H1 (cell line): Measurements from ENCODE around the gene SLC39A11. TPM values are rescaled to one million over a fixed set of nuclear protein-coding genes. Genes with fewer than 3 reads are reported as not detected.
A peak's percentile ranks its signal among the peaks of the same experiment; 100 is the strongest.

Source experiments
- CTCF ChIA-PET: fragments of 300-600 bp; sonication (Branson Sonifier 250); formaldehyde crosslinking; loops from one replicate; lab custom pipeline; 2021; ENCODE audit not compliant: partially characterized antibody; lab: Charles Lee
- POLR2A ChIA-PET: fragments of 300-600 bp; sonication (Branson Sonifier 250); formaldehyde crosslinking; loops from one replicate; lab custom pipeline; 2021; ENCODE audit warnings: inconsistent platforms; ENCODE audit not compliant: partially characterized antibody; lab: Charles Lee
- DNase-seq, 2 experiments: peaks; one replicate each; pipeline versions ENCODE4 v3.0.0 to v3.0.0-alpha.2; 2010 to 2022; ENCODE audit warnings: low spot score in 2 of 2, low read depth in 1 of 2, mixed read lengths in 1 of 2
- FAIRE-seq: peaks from 2 replicates; lab custom pipeline; 2011; peaks lifted over from hg19 to GRCh38; lab: Jason Lieb, UNC
- H2AFZ ChIP-seq: 2 replicates; pipeline ENCODE4 v1.8.1; 2012; ENCODE audit warnings: low read length, inconsistent platforms
- H2AK5ac ChIP-seq: 2 replicates; pipeline ENCODE4 v1.6.1; 2013; ENCODE audit warnings: low read depth, low read length
- H2BK120ac ChIP-seq: replicated peaks from 2 replicates; pipeline ENCODE3; 2013; ENCODE audit warnings: low read depth, low read length, inconsistent platforms
- H2BK12ac ChIP-seq: 2 replicates; pipeline ENCODE4 v1.6.1; 2013; ENCODE audit warnings: low read depth, low read length
- H2BK15ac ChIP-seq: 2 replicates; pipeline ENCODE4 v1.6.1; 2013; ENCODE audit warnings: low read length
- H2BK20ac ChIP-seq: 2 replicates; pipeline ENCODE4 v1.6.1; 2013; ENCODE audit warnings: low read length
- H2BK5ac ChIP-seq: 2 replicates; pipeline ENCODE4 v1.6.1; 2013; ENCODE audit warnings: low read depth, low read length
- H3K14ac ChIP-seq: 2 replicates; pipeline ENCODE4 v1.6.1; 2013; ENCODE audit warnings: inconsistent platforms; ENCODE audit not compliant: insufficient read length
- H3K18ac ChIP-seq: 2 replicates; pipeline ENCODE4 v1.6.1; 2013; ENCODE audit warnings: low read length; ENCODE audit errors: extremely low read depth
- H3K23ac ChIP-seq: 2 replicates; pipeline ENCODE4 v1.6.1; 2013; ENCODE audit warnings: inconsistent platforms; ENCODE audit not compliant: insufficient read length
- H3K23me2 ChIP-seq: 2 replicates; pipeline ENCODE4 v1.6.1; 2013; ENCODE audit warnings: low read depth, low read length
- H3K27ac ChIP-seq: 2 replicates; pipeline ENCODE4 v1.6.1; 2011; ENCODE audit warnings: low read depth, low read length, inconsistent platforms
- H3K27me3 ChIP-seq, 4 experiments: replicated peaks in 1 of 4; 1 replicate in 1 of 4; 2 replicates in 3 of 4; pipeline versions ENCODE4 v1.6.1 to v1.8.1; 2011 to 2013; ENCODE audit warnings: low read length in 3 of 4, mild to moderate bottlenecking in 3 of 4, inconsistent platforms in 2 of 4, mixed read lengths in 2 of 4, moderate library complexity in 1 of 4; ENCODE audit not compliant: control insufficient read depth in 3 of 4, insufficient read depth in 3 of 4; ENCODE audit errors: extremely low read depth in 1 of 4
- H3K36me3 ChIP-seq, 4 experiments: 2 replicates each; pipeline versions ENCODE4 v1.6.1 to v1.8.1; 2011 to 2013; ENCODE audit warnings: mild to moderate bottlenecking in 4 of 4, low read length in 3 of 4, moderate library complexity in 2 of 4, control low read depth in 1 of 4, inconsistent platforms in 1 of 4; ENCODE audit not compliant: insufficient read depth in 4 of 4, control insufficient read depth in 2 of 4
- H3K4ac ChIP-seq: replicated peaks from 2 replicates; pipeline ENCODE3; 2013; ENCODE audit warnings: low read length, low read depth, mixed read lengths, inconsistent platforms; ENCODE audit not compliant: insufficient read length
- H3K4me1 ChIP-seq, 4 experiments: replicated peaks in 1 of 4; 1 replicate in 1 of 4; 2 replicates in 3 of 4; pipeline versions ENCODE4 v1.6.1 to v1.8.1; 2011 to 2013; ENCODE audit warnings: low read length in 3 of 4, inconsistent platforms in 2 of 4, mixed read lengths in 1 of 4; ENCODE audit not compliant: insufficient read depth in 4 of 4, control insufficient read depth in 3 of 4
- H3K4me2 ChIP-seq, 2 experiments: 2 replicates each; pipeline versions ENCODE4 v1.6.1 to v1.8.1; 2011 to 2013; ENCODE audit warnings: low read depth in 2 of 2, low read length in 2 of 2, control low read depth in 1 of 2, inconsistent platforms in 1 of 2, mild to moderate bottlenecking in 1 of 2; ENCODE audit not compliant: insufficient read depth in 1 of 2
- H3K4me3 ChIP-seq, 4 experiments: fragments of 200-600, 300-600 bp in 1 of 4; sonication (generic), shearing (Covaris generic), sonication (Bioruptor Twin) in 1 of 4; 2 replicates each; pipeline versions ENCODE4 v1.5.1 to v1.8.1; 2011 to 2016; ENCODE audit warnings: low read length in 4 of 4, low read depth in 3 of 4, control low read depth in 2 of 4, inconsistent platforms in 2 of 4, mild to moderate bottlenecking in 2 of 4, mixed read lengths in 1 of 4, moderate library complexity in 1 of 4; ENCODE audit not compliant: insufficient read depth in 2 of 4; ENCODE audit errors: extremely low read depth in 1 of 4
- H3K56ac ChIP-seq: replicated peaks from 2 replicates; pipeline ENCODE3; 2013; ENCODE audit warnings: low read depth, mild to moderate bottlenecking, mixed read lengths, low read length, inconsistent platforms; ENCODE audit not compliant: insufficient read length
- H3K79me1 ChIP-seq: 2 replicates; pipeline ENCODE4 v1.6.1; 2013; ENCODE audit warnings: low read depth, low read length, control low read depth
- H3K79me2 ChIP-seq, 2 experiments: 2 replicates each; pipeline versions ENCODE4 v1.6.1 to v1.8.1; 2012 to 2013; ENCODE audit warnings: low read length in 2 of 2, mild to moderate bottlenecking in 2 of 2, inconsistent platforms in 1 of 2; ENCODE audit not compliant: insufficient read depth in 2 of 2, control insufficient read depth in 1 of 2
- H3K9ac ChIP-seq, 4 experiments: replicated peaks in 1 of 4; 1 replicate in 1 of 4; 2 replicates in 3 of 4; pipeline versions ENCODE4 v1.6.1 to v1.8.1; 2011 to 2013; ENCODE audit warnings: low read depth in 3 of 4, low read length in 3 of 4, control low read depth in 2 of 4, mild to moderate bottlenecking in 2 of 4, moderate library complexity in 2 of 4, inconsistent platforms in 1 of 4; ENCODE audit errors: extremely low read depth in 1 of 4
- H3K9me3 ChIP-seq, 2 experiments: 2 replicates each; pipeline versions ENCODE4 v1.6.1 to v1.8.1; 2012 to 2013; ENCODE audit warnings: mild to moderate bottlenecking in 2 of 2, moderate library complexity in 2 of 2, control low read depth in 1 of 2, inconsistent platforms in 1 of 2, low read depth in 1 of 2, low read length in 1 of 2, mixed read lengths in 1 of 2; ENCODE audit not compliant: insufficient read depth in 2 of 2
- H4K20me1 ChIP-seq, 2 experiments: replicated peaks in 1 of 2; 2 replicates each; pipeline versions ENCODE3 to v1.8.1; 2011 to 2013; ENCODE audit warnings: inconsistent platforms in 2 of 2, low read length in 2 of 2, mild to moderate bottlenecking in 1 of 2; ENCODE audit not compliant: insufficient read depth in 2 of 2, control insufficient read depth in 1 of 2
- H4K5ac ChIP-seq: 2 replicates; pipeline ENCODE4 v1.6.1; 2013; ENCODE audit warnings: low read length, low read depth, mixed read lengths, inconsistent platforms; ENCODE audit not compliant: insufficient read length
- H4K8ac ChIP-seq: 2 replicates; pipeline ENCODE4 v1.8.0; 2013; ENCODE audit warnings: mild to moderate bottlenecking, moderate library complexity, low read length, inconsistent platforms; ENCODE audit not compliant: insufficient read depth; ENCODE audit errors: extremely low read depth
- H4K91ac ChIP-seq: replicated peaks from 2 replicates; pipeline ENCODE3; 2013; ENCODE audit warnings: low read length, mixed read lengths, inconsistent platforms; ENCODE audit not compliant: insufficient read length
- WGBS, 2 experiments: shearing (Covaris generic) in 1 of 2; methylation state at CpG; one replicate each; pipeline versions ENCODE4 v1.1.6 to v1.1.7; 2013 to 2015; ENCODE audit warnings: low lambda C conversion rate in 2 of 2, mixed read lengths in 2 of 2, inconsistent platforms in 1 of 2, low coverage in 1 of 2, missing lambda C conversion rate in 1 of 2; ENCODE audit not compliant: insufficient replicate concordance in 2 of 2, insufficient coverage in 1 of 2, insufficient read length in 1 of 2; ENCODE audit errors: extremely low coverage in 1 of 2, missing lambda C conversion rate in 1 of 2; 5-methylcytosine and 5-hydroxymethylcytosine counted together
- polyA plus RNA-seq, 7 experiments: library from polyadenylated mRNA; depleted of rRNA in 3 of 7; stranded (reverse) in 5 of 7; unstranded in 2 of 7; fragments of >200 nt in 5 of 7; fragments of 200-250 nt in 2 of 7; gene quantifications; 1 replicate in 5 of 7; 2 replicates in 1 of 7; 4 replicates in 1 of 7; pipeline versions ENCODE4 v1.2.1 to v1.2.3, GENCODE V29; 2011 to 2013; ENCODE audit warnings: missing spikeins in 2 of 7, mixed read lengths in 2 of 7
- total RNA-seq: library from RNA; stranded (reverse); fragmentation: NEBNext Ultra II Directional; extraction: Animal tissue kit (Norgen Biotek cat#: 25700); gene quantifications from 2 replicates; pipeline ENCODE4 v1.2.1, GENCODE V29; 2021

SLC39A11 gene
- total and polyA plus RNA-seq, 2 of the 8 experiments (the other 6 are each of a cell fraction or from before 2014, with no cell fraction given) = 12.2 to 19.6 TPM

DNA sequence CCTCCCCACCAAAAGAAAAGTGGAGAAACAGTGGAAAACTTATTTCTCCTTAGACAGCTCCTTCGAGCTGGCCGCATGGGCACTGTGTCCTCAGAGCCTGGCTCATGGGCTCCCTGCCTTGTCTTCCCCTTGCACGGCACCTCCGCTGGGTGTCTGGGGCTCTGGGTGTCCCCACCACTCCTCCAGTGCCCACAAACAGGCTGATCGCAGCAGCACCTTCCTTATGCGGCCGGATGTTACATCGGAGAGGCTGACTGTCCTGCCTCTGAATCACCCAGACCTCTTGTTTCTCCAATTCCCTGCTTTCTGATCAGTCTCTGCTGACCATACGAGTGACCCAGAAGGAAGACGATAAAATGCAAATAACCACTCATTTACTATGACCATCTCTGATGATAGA lies 121.7 kb downstream of the SLC39A11 start:
- DNase-seq = no peak
- no peak overlapping the region for H2AFZ ChIP-seq
- peaks cover 3 to 11% (median 5%) of the 10 kb centered on the region in 4 experiments; a peak in 6 of 7 replicates for H3K4me1 ChIP-seq
- H3K9ac ChIP-seq = no peak overlapping the region
- no peaks in the 10 kb centered on the region for H3K79me1 ChIP-seq
- no peak overlapping the region for H2BK5ac ChIP-seq
- no peak overlapping the region; the same call in 1 of the 2 replicates for H3K27ac ChIP-seq
- H2BK12ac ChIP-seq = 0 out of 2 replicates have a peak overlapping the region, but pooled peaks have one; percentile 12
- no peak overlapping the region for H2BK20ac ChIP-seq
- no peaks in the 10 kb centered on the region for H3K27me3 ChIP-seq
- ChIA-PET CTCF (interaction anchor here (0.8 to 3.7 kb wide), 4 partner anchors 15 to 103 kb away, joined by 3 to 15 read pairs (median 3); no protein-coding TSS in a partner anchor), POLR2A (interaction anchor here (0.9 kb wide), 1 partner anchor 8 kb away, joined by 3 read pairs; no protein-coding TSS in a partner anchor)
- no peak overlapping the region for H3K14ac ChIP-seq
- H4K91ac ChIP-seq = no peak overlapping the region
- H4K20me1 ChIP-seq = no peaks in the 10 kb centered on the region
- H2BK15ac ChIP-seq = peak overlapping the region; percentile 53; the same call in 1 of the 2 replicates
- H3K4me2 ChIP-seq = no peak overlapping the region
- no peaks in the 10 kb centered on the region for H3K36me3 ChIP-seq
- no peak overlapping the region for H3K4ac ChIP-seq
- no peak overlapping the region for H2AK5ac ChIP-seq
- no peak overlapping the region for H4K8ac ChIP-seq
- H3K23ac ChIP-seq = no peak overlapping the region
- no peaks in the 10 kb centered on the region for H3K79me2 ChIP-seq
- H3K23me2 ChIP-seq = no peaks in the 10 kb centered on the region
- H3K18ac ChIP-seq = peak overlapping the region; percentile 56; the same call in 1 of the 2 replicates
- H2BK120ac ChIP-seq = no peak overlapping the region
- peaks cover 0 to 4% of the 10 kb centered on the region in 2 experiments; a peak in 1 of 4 replicates for H3K9me3 ChIP-seq
- H3K4me3 ChIP-seq = no peak overlapping the region
- no peak overlapping the region for H3K56ac ChIP-seq
- 81% methylated on average over 10 of the region's 10 CpGs; no CpG with 5 or more reads in 1 of the 2 experiments for WGBS, 2 experiments
- H4K5ac ChIP-seq = no peak overlapping the region
- FAIRE-seq = no peak
